Smooth muscle cell (in vitro differentiated cells): ENCODE data around the gene PFDN4. TPM values are rescaled to one million over a fixed set of nuclear protein-coding genes. Genes with fewer than 3 reads are reported as not detected.

Source experiments
- DNase-seq: peaks from one replicate; lab custom pipeline; 2025; ENCODE audit not compliant: unreplicated experiment; lab: John Stamatoyannopoulos, UW
- H2AFZ ChIP-seq: fragments of 200-600 bp; sonication (generic); 2 replicates; pipeline ENCODE4 v1.6.0; 2016; ENCODE audit warnings: antibody characterized with exemption, low read depth, mild to moderate bottlenecking
- H3F3A ChIP-seq: fragments of 200-600 bp; sonication (generic); 2 replicates; pipeline ENCODE4 v1.6.0; 2017; ENCODE audit warnings: antibody characterized with exemption, low read depth
- H3K27ac ChIP-seq: fragments of 200-600 bp; sonication (generic); 2 replicates; pipeline ENCODE4 v1.5.1; 2016; ENCODE audit warnings: low read depth, mild to moderate bottlenecking
- H3K27me3 ChIP-seq: fragments of 200-600 bp; sonication (generic); 2 replicates; pipeline ENCODE4 v1.6.1; 2016; ENCODE audit warnings: low read depth, mild to moderate bottlenecking
- H3K36me3 ChIP-seq: fragments of 200-600 bp; sonication (generic); 2 replicates; pipeline ENCODE4 v1.5.1; 2016; ENCODE audit warnings: low read depth
- H3K4me1 ChIP-seq: fragments of 200-600 bp; sonication (generic); 2 replicates; pipeline ENCODE4 v1.5.1; 2016; ENCODE audit warnings: low read depth
- H3K4me2 ChIP-seq: fragments of 200-600 bp; sonication (generic); 2 replicates; pipeline ENCODE4 v1.6.0; 2016; ENCODE audit warnings: mild to moderate bottlenecking
- H3K4me3 ChIP-seq: fragments of 200-600 bp; sonication (generic); 2 replicates; pipeline ENCODE4 v1.5.1; 2016; ENCODE audit warnings: mild to moderate bottlenecking
- H3K79me2 ChIP-seq: fragments of 200-600 bp; sonication (generic); 2 replicates; pipeline ENCODE4 v1.6.0; 2016; ENCODE audit warnings: low read depth, mild to moderate bottlenecking
- H3K9ac ChIP-seq: fragments of 200-600 bp; sonication (generic); 2 replicates; pipeline ENCODE4 v1.6.0; 2016; ENCODE audit warnings: low read depth
- H3K9me3 ChIP-seq: fragments of 200-600 bp; sonication (generic); replicated peaks from 2 replicates; pipeline ENCODE4 v1.5.1; 2016; ENCODE audit warnings: low read depth
- H4K20me1 ChIP-seq: fragments of 200-600 bp; sonication (generic); 2 replicates; pipeline ENCODE4 v1.6.0; 2016; ENCODE audit warnings: low read depth
- CTCF ChIP-seq: fragments of 200-600 bp; sonication (generic); IDR thresholded peaks from 2 replicates; pipeline ENCODE4 v1.5.1; 2017; ENCODE audit warnings: borderline replicate concordance, mild to moderate bottlenecking, antibody characterized with exemption; ENCODE audit not compliant: insufficient read depth, poor library complexity, severe bottlenecking
- WGBS: methylation state at CpG from one replicate; pipeline ENCODE4 v1.1.7; 2016; ENCODE audit warnings: low lambda C conversion rate; 5-methylcytosine and 5-hydroxymethylcytosine counted together
- polyA plus RNA-seq: library from polyadenylated mRNA; unstranded; fragments of >200 nt; fragmentation: Nextera tagmentation; extraction: Ambion mirVana; gene quantifications from 2 replicates; pipeline ENCODE4 v1.2.1, GENCODE V29; 2016
- total RNA-seq: library from RNA; depleted of rRNA; stranded (reverse); fragments of >200 nt; gene quantifications from 2 replicates; pipeline ENCODE4 v1.2.3, GENCODE V29; 2014

The PFDN4 gene
- total and polyA plus RNA-seq, 2 experiments from 2014 or later = 47.6 to 240 TPM

- 33% methylated on average over 2 of the region's 2 CpGs for WGBS
- no peaks in the 10 kb centered on the region for H3K9me3 ChIP-seq
These were observed 61.1 kb downstream of the PFDN4 start for GRCh38 chr20:54268941-54269340.

More at GRCh38 chr20:54268941-54269340, 61.1 kb downstream of the PFDN4 start:
- H3K4me3 ChIP-seq = no peak overlapping the region
- no peak overlapping the region for H2AFZ ChIP-seq
- peaks cover 4% of the 10 kb centered on the region for H3F3A ChIP-seq
- no peaks in the 10 kb centered on the region for H3K27me3 ChIP-seq
- H3K4me1 ChIP-seq = peaks cover 16% of the 10 kb centered on the region
- H4K20me1 ChIP-seq = no peaks in the 10 kb centered on the region
- H3K36me3 ChIP-seq = no peaks in the 10 kb centered on the region
- H3K9ac ChIP-seq = no peak overlapping the region
- H3K79me2 ChIP-seq = no peaks in the 10 kb centered on the region
- DNase-seq = no peak
- no peak overlapping the region for H3K4me2 ChIP-seq
- no peak overlapping the region for H3K27ac ChIP-seq
- TF ChIP-seq CTCF = no peak

Other genes starting within 250 kb of the PFDN4 start
- 0.09 and 0.18 TPM in 2 replicates for gene BCAS1, start 137.5 kb upstream of the PFDN4 start, total RNA-seq
- gene BCAS1, start 137.5 kb upstream of the PFDN4 start, polyA plus RNA-seq = 0.15 and 0.43 TPM in 2 replicates
- 18.0 and 23.6 TPM in 2 replicates for gene CYP24A1, start 34.1 kb upstream of the PFDN4 start, total RNA-seq
- gene CYP24A1, start 34.1 kb upstream of the PFDN4 start, polyA plus RNA-seq = 0.70 and 2.9 TPM in 2 replicates